HG02973 (cell line): ENCODE results near the gene AHCY.
"Not testable (repeated sequence)": the region's sequence is repeated elsewhere in the genome, so short reads cannot be mapped to it uniquely, and the experiment has no call there.

Experiments used
- ATAC-seq: cut with Tn5 transposase; IDR thresholded peaks from one replicate; pipeline ENCODE4 v1.9.1; 2021; ENCODE audit warnings: moderate library complexity; ENCODE audit not compliant: unreplicated experiment

Gene AHCY

DNA sequence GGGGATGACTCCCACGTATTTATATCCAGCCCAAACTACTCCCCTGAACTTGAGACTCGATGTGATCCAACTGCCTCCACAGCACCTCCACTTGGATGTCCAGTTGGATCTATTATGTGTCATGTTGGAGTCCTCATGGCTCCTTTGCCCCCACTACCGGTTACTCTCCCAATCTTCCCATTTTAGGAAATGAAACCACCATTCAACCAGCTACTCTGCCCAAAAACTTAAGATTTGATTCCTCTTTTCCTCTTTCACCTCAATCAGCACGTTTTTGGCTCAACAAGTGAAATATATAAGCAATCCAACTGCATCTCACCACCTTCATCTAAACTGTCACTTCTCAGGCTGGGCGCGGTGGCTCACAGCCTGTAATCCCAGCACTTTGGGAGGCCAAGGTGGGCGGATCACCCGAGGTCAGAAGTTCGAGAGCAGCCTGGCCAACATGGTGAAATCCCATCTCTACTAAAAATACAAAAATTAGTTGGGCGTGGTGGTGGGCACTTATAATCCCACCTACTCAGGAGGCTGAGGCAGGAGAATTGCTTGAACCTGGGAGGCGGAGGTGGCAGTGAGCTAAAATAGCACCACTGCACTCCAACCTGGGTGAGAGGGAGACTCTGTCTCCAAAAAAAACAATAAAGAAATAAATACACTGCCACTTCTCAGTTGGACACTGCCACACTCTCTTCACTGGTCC lies 3.4 kb downstream of the AHCY start:
- ATAC-seq = no peak

DNA sequence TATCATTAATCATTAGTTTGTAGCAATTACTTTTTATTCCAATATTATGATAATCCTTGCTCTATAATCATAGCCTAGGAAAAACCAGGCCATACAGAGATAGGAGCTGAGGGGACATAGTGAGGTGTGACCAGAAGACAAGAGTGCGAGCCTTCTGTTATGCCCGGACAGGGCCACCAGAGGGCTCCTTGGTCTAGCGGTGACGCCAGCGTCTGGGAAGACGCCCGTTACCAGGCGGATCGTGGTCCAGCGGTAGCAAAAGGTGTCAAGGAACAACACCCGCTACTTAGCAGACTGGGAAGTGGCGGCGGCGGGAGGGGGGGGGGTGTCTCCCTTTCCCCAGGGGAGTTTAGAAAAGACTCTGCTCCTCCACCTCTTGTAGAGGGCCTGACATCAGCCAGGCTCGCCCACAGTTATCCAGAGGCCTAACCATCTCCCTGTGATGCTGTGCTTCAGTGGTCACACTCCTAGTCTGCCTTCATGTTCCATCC lies 4.8 kb downstream of the AHCY start:
- not testable (repeated sequence) for ATAC-seq

DNA sequence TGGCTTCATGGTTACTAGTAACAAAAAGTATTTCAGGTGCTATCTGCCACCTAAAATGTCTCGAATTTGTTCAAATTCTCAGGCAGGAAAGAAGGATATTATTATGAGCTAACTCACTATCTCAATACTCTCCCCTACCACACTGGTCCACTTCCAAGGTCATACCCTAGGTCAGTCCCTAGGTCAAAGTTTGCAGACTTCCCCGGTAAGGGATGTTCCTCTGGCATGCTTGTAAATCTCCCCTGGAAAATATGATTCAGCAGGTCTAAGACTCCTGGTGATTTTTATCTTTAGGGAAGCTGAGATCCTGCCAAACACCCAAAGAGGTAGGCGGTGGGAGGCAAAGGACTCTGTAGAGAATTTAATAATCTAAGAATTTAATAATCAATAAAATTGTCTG lies 6.7 kb downstream of the AHCY start:
- ATAC-seq = no peak

DNA sequence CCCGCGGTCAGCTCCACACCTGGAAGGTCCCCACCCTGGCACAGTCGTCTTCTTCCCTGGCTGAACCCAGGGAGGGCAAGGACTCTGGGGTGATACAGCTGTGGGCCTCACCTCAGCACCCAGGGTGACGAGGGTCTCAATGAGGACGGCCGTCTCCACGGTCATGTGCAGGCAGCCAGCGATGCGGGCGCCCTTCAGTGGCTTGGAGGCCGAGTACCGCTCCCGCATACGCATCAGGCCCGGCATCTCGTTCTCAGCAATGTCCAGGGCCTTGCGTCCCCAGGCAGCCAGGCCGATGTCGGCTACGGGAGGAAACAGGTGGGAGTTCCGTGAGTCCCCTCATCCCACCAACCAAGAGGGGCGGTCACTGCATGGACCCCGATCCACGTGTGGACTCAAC lies 7.9 kb downstream of the AHCY start:
- ATAC-seq = no peak

DNA sequence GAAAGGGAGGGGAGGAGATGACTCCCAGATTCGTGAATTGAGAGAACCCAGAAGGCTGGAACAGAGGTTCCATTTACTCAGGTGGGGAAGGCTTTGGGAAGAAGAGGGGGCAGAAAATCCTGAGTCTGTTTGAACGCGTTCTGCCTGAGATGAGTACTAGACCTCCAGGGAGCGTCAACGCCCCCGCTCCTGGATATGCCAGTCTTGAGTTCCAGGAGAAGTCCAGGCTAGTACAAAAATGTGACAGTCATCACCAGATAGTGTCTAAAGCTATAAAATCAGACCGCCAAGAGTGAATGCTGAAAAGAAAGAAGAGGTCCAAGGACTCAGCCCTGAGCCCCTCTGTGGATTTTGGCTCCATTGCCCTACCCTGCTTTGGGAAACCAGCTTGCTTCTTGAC lies 8.6 kb downstream of the AHCY start:
- ATAC-seq = no peak

DNA sequence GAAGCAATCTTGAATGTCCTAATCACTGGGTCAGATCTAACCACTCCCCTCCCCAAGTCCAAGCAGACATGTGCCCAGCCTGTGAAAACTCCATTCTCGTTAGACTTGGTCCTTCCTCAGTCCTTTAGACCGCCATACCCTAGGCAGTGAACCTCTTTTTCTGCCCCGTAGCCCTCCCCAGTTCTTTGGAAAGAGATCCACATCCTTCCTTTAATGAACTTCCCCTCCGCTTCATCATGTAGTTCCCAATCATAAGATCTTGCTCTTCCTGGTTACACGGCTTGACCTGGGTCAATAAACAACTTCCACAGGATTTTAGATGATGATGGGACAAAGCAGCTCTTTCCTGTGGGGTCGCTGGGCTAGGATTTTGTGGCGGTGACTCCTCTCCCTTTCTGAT lies 9.6 kb downstream of the AHCY start:
- no peak for ATAC-seq

DNA sequence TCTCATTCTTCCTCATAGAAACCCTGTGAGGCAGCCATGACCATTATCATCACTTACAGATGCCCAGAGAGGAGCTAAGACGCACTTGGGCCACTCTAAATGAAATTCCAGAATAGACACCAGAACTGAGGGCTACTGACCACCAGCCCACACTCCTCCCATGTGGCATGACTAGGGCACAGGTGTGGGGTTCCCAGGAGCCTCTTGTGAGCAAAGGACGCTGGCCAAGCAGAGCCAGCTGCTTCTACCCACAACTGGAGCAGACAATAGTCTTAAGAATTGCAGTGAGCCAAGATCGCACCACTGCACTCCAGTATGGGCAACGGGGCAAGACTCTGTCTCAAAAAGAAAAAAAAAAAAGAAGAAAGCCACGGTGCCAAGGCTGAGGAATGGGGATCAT lies 10.0 kb downstream of the AHCY start:
- no peak for ATAC-seq

DNA sequence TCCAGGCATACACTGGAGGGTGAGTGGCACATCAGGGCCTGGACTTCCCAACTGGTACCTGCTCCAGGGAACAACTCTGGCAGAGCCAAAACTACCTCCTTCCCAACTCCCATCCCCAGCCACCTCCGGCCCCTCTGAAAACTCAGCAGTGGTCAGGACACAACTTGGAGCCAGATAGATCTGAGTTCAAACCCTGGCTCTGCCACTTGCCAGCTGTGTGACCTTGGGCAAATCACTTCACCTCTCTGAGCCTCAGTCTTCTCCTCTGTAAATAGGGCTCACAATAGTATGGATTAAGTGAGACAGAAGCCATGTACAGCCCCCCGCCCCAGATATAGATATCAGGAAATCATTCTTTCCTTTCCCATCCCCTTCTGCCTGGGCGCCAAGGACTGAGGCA lies 10.7 kb downstream of the AHCY start:
- no peak for ATAC-seq

DNA sequence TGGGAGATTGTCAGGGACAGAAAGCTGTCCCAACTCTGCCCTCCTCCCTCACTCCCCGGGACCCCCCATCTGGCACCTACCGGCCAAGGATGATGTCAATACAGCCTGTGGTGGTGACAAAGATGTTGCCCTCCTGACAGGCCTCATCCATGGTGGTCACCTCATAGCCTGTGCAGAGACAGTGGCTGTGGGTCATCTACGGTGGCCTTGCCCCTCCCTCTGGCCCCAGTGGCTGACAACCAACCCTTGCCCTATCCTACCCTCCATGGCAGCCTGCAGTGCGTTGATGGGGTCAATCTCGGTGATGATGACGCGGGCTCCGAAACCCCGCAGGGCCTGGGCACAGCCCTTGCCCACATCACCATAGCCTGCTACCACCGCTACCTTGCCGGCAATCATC lies 12.7 kb downstream of the AHCY start:
- ATAC-seq = no peak

DNA sequence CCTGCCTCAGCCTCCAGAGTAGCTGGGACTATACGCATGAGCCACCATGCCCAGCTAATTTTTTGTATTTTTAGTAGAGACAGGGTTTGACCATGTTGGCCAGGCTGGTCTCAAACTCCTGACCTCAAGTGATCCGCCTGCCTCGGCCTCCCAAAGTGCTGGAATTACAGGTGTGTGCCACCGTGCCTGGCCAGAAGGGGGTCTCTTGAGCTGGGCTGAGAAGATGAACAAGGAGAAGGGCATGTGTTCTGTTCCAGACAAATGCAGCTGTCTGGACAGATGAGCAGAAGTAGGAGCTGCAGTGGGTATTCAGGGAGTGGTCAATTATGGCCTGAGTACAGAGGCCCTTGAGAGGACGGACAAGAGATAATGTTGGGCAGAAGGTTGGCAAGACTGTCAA lies 15.7 kb downstream of the AHCY start:
- not testable (repeated sequence) for ATAC-seq

DNA sequence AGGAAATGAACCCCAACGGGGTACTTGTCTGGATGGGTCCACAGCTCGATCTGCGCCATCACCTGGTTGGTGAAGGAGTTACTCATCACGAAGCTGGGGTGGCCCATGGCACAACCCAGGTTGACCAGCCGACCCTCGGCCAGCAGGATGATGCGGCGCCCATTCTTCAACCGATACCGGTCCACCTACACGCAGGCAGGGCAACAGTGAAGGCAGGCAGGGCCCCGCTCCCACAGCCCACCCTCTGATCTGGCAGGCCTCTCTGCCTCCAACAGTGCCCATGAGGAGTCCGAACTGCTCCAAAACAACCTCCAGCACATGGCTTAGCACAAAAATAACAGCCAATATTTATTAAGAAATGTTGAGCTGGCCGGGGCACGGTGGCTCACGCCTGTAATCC lies 17.7 kb downstream of the AHCY start:
- ATAC-seq = no peak

DNA sequence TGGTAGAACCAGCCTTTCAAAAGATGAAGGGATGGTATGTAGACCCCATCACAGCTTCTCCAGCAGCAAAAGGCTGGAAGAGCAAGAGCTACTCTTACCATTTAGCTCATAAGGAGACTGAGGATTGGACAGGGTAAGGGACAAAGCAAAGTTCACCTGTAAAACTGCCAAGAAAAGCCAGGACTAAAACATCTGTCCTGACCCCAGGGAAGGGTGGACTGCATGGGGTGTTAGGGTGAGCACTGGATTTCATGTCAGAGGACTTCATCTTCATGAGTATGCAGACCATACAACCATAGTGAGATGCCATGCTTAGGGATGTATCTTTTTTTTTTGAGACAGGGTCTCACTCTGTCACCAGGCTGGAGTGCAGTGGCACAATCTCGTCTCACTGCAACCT lies 19.3 kb downstream of the AHCY start:
- ATAC-seq = no peak

DNA sequence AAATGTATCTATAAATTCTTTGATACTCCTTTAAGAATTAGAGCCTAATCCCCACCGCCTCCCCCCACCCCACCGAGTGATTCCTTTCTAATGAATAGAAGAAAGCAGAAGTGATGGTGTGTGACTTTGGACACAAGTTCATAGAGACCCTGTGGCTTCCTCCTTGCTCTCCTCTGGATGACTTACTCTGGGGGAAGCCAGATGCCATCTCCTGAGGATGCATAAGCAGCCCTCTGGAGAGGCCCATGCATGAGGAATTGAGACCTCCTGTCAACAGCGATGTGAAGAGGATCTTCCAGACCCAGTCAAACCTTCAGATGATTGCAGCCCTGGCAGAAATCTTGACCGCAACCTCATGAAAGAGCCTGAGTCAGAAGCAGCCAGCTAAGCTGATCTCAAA lies 21.1 kb downstream of the AHCY start:
- ATAC-seq = no peak

DNA sequence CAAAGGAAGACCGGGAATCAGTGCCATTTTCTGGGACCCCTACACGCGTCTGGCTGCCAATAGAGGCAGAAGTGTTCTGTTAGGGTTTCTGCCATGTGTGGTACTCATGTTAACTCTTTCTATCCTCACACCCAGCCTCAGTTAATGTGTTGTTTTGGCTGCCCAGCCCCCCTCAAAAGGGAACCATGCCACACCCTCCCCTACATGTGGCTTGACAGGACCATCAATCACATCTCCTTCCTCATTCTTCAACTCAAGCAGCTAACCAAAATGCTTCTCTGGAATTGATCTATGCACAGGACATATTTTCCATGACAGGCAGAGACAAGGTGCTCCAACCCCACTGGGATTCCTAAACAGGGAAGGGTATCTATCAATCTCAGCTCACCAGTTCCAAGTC lies 22.0 kb downstream of the AHCY start:
- no peak for ATAC-seq

DNA sequence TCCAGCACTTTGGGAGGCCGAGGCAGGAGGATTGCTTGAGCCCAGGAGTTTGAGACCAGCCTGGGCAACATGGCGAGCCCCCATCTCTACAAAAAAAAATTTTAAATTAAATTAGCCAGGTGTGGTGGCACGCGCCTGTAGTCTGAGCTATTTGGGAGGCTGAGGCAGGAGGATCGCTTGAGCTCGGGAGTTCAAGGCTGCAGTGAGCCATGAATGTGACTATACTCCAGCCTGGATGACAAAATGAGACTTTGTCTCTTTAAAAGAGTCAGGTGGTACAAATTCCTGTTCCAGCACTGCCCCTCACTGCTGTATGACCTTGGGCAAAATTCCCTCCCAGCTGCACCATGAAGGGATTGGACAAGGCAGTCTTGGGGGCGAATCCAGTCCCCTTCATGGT lies 28.5 kb downstream of the AHCY start:
- no peak for ATAC-seq

DNA sequence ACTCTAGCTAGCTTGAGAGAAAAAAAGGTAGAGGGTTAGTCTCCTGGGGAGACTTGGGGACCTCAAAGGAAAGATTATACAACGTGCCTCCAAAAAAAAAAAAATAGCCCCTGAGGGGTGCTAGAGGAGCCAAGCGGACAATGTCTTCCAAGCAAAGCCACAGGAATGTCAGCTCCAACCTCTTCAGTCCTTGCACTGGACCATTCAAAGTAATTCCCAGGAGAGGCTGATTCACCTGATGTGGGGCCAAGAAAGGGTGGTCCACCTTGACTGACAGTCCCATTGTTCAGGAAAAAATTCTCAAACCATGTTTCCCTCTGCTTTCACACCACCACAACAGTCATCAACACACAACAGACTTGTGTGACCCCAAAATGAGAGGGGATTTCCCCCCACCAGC lies 31.2 kb downstream of the AHCY start:
- no peak for ATAC-seq

DNA sequence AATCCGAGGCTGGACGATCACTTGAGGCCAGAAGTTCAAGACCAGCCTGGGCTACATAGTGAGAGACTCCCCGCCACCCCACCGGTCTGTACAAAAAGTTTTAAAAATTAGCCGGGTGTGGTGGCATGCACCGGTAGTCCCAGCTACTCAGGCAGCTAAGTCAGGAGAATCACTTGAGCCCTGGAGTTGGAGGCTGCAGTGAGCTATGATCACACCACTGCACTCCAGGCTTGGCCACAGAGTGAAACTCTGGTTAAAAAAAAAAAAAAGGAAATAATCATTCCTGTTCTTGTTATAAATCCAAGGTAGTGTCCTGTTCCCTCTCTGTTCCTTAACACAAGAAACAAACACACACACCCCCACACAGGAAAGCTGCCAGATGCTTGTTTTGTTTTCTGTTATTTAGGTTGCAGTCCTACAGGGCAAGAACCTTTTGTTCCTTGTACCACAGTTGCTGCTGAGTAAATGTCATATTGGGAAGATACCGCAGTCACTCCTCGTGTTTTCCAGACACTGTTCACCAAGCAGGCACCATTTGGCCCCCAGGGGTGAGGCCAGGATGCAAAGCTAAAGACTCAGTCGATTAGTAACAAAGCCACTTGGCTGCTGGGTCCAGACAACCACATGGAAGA lies 33.0 kb downstream of the AHCY start:
- ATAC-seq = no peak

DNA sequence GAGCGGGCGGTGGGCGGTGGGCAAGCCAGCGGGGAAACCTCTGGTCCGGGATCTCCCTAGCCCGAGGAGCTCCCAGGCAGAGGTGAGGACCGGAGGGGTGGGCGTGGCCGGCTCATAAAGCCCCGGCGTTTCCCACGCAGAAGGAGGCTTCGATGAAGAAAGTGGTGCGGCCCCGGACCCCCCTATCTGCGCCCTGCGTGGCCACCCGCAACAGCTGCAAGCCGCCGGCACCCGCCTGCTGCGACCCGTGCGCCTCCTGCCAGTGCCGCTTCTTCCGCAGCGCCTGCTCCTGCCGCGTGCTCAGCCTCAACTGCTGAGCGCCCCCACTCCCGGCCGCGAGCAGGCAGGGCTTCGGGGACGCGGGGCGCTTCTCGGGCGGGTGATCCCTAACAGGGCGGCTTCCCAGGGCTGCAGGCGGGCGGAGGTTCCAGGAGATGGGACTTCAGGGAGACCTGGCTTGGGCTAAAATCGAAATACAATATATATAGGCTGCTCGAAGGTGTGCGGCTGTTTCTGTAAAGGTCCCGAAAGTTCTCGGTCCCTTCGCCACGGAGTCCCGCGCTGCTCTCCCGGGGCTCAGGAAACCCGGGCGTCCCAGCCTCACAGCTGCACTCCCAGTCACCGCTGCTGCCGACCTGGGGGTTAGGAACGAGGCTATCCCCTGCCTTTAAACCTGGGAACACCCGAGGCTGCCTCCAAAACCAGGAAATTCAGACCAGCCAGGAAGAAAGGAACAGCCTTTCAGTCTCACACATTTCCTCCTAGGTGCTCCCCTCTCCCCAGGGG lies 34.1 kb downstream of the AHCY start:
- ATAC-seq = no peak

DNA sequence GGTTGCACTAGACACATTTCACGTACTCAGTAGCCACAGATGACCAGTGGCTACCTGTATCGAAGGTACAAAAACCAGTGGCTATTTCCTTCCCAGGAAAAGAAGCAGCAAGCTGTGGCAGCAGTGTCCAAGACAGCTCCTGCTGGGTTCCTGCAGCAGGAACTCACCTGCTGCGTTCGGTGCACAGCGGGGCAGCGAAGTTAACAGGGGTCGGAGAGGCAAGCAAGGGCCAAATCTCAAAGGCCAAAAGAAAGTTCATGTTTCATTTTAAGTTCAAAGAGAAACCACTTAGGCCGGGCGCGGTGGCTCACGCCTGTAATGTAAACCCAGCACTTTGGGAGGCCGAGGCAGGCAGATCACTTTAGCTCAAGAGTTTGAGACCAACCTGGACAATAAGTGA lies 35.0 kb downstream of the AHCY start:
- no peak for ATAC-seq

DNA sequence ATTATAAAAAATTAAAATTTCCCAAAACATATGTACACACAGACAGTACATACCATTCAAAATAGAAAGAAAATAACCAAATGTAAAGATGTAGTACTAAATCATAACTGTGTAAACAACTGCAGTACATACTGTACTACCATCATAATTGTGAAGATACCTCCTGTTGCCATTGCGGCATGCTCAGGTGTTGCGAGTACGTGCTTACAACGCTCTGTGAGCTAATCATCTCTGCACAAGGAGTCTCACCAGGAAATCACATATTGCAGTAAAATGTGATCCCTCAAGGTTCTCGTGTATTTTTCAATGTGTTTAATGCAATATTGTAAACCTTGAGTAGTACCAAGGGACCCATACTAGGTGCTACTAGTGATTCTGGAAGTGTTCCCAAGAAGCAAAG lies 39.0 kb downstream of the AHCY start:
- ATAC-seq = no peak

DNA sequence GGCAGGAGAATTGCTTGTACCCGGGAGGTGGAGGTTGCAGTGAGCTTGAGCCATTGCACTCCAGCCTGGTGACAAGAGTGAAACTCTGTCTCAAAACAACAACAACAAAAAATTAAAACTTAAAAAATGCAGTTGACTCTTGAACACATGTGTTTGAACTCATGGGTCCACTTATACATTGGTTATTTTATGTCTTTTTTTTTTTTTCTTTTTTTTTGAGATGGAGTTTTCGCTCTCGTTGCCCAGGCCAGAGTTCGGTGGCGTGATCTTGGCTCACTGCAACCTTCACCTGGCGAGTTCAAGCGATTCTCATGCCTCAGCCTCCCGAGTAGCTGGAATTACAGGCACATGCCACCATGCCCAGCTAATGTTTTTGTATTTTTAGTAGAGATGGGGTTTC lies 39.7 kb downstream of the AHCY start:
- not testable (repeated sequence) for ATAC-seq
